D721Med (cell line): ENCODE measurements around the gene ZBTB2.
"Not testable (repeated sequence)": the region's sequence is repeated elsewhere in the genome, so short reads cannot be mapped to it uniquely, and the experiment has no call there.

ENCODE experiments used
- DNase-seq: peaks from one replicate; pipeline ENCODE4 v3.0.0; 2011; ENCODE audit warnings: low spot score; ENCODE audit not compliant: insufficient read length
- FAIRE-seq: peaks from 2 replicates; lab custom pipeline; 2011; peaks lifted over from hg19 to GRCh38; lab: Jason Lieb, UNC
- CTCF ChIP-seq: IDR thresholded peaks from 2 replicates; pipeline ENCODE4 v1.5.1; 2012; ENCODE audit warnings: mild to moderate bottlenecking, control low read depth; ENCODE audit not compliant: insufficient read depth; ENCODE audit errors: missing control alignments

The ZBTB2 gene

GRCh38 chr6:151322570-151322969, 68.8 kb downstream of the ZBTB2 start:
- no peak for FAIRE-seq
- DNase-seq: no peak
- no peak for TF ChIP-seq CTCF

GRCh38 chr6:151321438-151321837, 69.9 kb downstream of the ZBTB2 start:
- no peak for FAIRE-seq

GRCh38 chr6:151320140-151320539, 71.2 kb downstream of the ZBTB2 start:
- TF ChIP-seq CTCF: no peak

More at GRCh38 chr6:151321438-151321837, 69.9 kb downstream of the ZBTB2 start:
- no peak for TF ChIP-seq CTCF
- DNase-seq: no peak

GRCh38 chr6:151317995-151318365, 73.4 kb downstream of the ZBTB2 start:
- FAIRE-seq (no peak), DNase-seq (no peak)
- TF ChIP-seq CTCF: no peak

More at GRCh38 chr6:151320140-151320539, 71.2 kb downstream of the ZBTB2 start:
- DNase-seq: no peak
- no peak for FAIRE-seq

- DNase-seq (no peak), FAIRE-seq (no peak)
- no peak for TF ChIP-seq CTCF
Observed at GRCh38 chr6:151317103-151317994, 74.0 kb downstream of the ZBTB2 start.

- DNase-seq, FAIRE-seq: not testable (repeated sequence)
Observed at GRCh38 chr6:151315661-151316060, 75.7 kb downstream of the ZBTB2 start.
